Measurements from ENCODE around the gene ZWILCH.
"Not testable (repeated sequence)": the region's sequence is repeated elsewhere in the genome, so short reads cannot be mapped to it uniquely, and the experiment has no call there.

ZWILCH gene

DNA sequence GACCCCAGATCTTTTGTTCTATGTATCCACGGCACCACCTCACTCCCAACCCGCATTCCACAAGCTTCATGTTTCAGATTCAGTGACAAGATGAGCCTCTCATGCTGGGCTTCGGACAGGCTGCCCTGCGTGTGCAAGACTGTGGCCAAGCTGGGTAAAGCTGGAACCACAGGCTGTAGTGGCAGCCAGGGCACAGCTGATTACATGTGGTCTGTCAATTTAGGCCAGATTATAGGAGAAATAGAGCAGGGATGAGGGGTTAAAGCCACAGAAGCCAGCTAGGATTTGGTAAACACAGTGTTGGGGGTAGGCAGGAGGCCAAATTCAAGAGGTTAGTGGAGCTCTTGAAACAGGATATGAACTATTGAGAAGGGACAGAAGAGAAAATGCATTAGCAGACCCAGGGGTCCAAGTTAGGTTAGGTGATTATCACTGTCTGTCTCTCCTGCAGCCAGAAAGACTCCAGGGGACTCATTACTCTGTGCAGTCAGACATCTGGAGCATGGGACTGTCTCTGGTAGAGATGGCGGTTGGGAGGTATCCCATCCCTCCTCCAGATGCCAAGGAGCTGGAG lies 20.5 kb upstream of the ZWILCH start:
- FAIRE-seq (no peak), DNase-seq (ENCODE audit: extremely low spot score, insufficient read length, low read depth) (no peak)

DNA sequence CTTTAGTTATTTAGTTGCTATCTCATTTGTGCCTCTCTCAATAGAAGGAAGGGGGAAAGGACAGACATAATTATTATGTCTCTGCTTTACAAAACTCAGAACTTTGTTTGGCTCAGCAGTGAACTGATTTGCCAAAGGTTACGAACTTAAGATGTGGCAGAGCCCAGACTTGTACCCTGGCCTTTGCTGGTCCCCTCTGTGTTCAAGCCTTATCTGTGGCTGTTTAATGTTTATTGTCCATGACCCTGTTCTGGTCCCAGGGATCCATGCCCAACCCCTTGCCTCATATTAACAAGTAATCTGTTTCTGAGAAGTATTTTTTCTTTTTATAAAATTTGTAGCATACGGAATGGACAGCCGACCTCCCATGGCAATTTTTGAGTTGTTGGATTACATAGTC lies 18.2 kb upstream of the ZWILCH start:
- FAIRE-seq = no peak
- DNase-seq (ENCODE audit: extremely low spot score, insufficient read length, low read depth) = no peak

GRCh38 chr15:66488525-66488924 lies 16.6 kb upstream of the ZWILCH start:
- DNase-seq (ENCODE audit: extremely low spot score, insufficient read length, low read depth) = no peak
- no peak for FAIRE-seq

- no peak for DNase-seq (ENCODE audit: extremely low spot score, insufficient read length, low read depth)
- no peak for FAIRE-seq
Measured at GRCh38 chr15:66489179-66489791, 15.8 kb upstream of the ZWILCH start.

DNA sequence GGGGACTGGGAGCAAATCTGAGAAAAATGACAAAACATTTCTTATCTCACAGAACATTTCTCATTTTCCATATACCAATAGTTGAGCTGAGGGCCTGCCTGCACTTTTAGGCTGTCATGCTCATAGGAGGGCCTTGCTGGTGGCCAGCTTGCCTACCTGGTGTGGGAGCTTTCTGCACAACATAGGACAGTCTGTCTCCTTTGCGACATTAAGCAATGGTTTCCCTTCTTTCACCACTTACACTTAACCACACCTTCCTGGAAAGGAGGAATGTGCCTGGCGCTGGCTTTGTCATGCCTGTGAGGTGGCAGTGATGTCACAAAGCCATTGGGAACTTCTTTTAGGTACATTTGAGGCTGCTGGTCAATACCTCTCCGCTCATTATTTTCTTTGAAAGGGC lies 13.3 kb upstream of the ZWILCH start:
- DNase-seq (ENCODE audit: extremely low spot score, insufficient read length, low read depth) (no peak), FAIRE-seq (no peak)

DNA sequence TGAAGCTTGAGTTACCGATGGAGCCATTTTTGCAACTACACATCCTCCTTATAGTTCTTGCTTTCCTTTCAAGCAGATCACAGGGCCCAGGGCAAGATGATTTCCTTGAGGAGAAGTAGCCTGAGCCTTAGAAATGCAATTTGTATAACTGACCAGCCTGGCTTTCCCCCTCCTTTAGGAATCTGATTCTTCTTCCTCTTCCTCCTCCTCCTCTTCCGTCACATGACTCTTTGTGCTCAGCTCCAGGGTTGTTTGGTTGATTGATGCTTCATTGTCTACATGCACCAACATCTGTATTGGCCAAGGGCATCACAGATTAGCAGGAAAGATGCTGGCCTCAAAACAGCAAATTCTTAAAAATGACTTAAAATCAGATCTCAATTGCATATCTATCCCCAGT lies 10.9 kb upstream of the ZWILCH start:
- DNase-seq (ENCODE audit: extremely low spot score, insufficient read length, low read depth) (no peak), FAIRE-seq (no peak)

GRCh38 chr15:66496951-66497501 lies 8.1 kb upstream of the ZWILCH start:
- FAIRE-seq = no peak
- DNase-seq (ENCODE audit: extremely low spot score, insufficient read length, low read depth) = no peak

GRCh38 chr15:66497502-66498455 lies 7.3 kb upstream of the ZWILCH start, which contains the start of gene SNAPC5:
TSS of gene SNAPC5 (minus strand) at chr15:66497762. CDS start at chr15:66497731, 31 bp downstream.
- FAIRE-seq (peak; percentile 87), DNase-seq (ENCODE audit: extremely low spot score, insufficient read length, low read depth) (peak; percentile 78)

DNA sequence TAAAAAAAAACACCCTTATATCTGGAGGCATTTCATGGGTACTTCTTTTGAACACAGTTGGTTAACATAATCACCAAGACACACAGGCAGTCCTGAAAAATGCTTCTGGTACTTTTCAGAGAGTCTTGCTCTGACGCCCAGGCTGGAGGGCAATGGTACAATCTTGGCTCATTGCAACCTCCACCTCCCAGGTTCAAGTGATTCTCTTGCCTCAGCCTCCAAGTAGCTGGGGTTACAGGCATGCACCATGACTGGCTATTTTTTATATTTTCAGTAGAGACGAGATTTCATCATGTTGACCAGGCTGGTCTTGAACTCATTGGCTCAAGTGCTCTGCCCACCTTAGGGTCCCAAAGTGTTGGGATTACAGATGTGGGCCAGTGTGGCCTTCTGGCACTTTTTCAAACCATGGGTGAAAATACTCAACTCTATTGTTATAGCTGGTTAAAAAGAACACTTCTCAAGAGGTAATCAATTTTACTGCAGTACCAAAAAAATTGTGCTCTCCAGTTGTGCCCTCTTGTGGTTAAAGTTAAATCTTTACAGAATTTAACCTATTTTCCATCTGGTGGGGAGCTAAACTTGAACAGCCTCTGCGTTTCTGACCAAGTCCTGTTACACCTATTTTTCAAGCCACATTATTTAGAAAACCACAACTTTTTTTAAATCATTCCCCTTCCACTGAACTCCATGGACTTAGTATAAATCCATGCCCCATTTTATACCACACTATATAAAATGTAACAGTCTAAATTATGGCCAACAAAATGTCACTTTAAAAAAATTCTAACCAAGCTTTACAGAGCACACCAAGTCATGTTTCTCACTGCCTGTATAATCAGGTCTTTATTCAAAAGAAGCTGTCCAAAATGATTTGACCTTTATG lies 6.4 kb upstream of the ZWILCH start:
- FAIRE-seq (no peak), DNase-seq (ENCODE audit: extremely low spot score, insufficient read length, low read depth) (no peak)

DNA sequence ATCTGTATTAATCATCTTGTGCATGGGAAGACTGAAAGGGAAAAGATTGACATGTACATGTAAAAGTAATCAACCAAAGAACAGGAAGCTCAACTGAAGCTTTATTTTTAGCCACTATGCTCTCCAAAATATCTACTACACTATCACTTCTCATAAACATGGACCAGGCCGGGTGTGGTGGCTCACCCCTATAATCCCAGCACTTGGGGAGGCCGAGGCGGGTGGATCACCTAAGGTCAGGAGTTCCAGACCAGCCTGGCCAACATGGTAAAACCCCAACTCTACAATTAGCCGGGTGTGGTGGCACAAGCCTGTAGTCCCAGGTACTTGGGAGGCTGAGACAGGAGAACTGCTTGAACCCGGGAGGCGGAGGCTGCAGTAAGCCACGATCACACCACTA lies 4.8 kb upstream of the ZWILCH start:
- FAIRE-seq; DNase-seq (ENCODE audit: extremely low spot score, insufficient read length, low read depth): not testable (repeated sequence)

DNA sequence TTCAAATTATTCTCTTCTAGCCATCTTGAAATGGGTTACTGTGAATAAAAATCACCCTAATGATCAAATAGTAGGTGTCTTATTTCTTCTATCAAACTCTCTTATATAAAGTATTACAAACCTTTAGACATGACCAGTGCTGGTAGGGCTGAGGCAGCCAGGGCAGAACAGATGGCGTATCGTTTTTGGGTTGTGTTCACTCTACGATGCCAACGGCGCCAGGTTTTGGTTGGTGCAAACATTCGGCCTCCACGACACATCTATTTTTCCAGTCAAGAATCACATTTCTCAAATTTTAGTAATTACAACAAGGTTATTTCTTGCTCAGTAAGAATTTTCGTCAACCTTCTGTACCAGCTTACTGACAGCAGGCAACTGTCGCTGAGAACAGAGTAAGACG lies 2.6 kb upstream of the ZWILCH start:
- no peak for DNase-seq (ENCODE audit: extremely low spot score, insufficient read length, low read depth)
- no peak for FAIRE-seq

DNA sequence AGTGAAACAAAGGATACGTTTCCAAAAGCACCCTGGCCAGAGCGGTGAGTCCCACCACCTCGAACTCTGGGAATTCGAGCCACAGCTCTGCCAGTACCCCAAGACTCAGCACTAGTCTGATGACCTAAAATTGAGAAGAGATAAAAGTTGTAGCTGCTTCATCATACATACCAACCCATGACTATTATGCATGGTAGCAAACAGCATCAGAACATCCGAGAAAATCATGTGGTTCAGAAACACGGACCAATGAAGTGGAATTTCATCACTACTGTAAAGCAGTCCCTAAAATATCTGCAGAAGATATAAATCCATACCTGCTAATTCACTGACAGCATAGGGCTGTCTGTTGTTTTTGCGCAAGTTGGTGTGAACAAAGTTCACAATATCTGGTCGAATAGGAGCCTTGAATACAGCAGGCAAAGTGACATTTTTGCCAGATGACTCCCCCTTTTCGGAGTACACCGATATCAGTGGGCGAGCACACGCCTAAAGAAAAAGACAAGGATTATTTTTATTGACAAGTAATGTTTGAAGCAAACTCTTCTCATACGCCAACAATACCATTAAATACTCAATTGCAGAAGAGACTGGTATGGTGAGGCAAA lies 2.0 kb upstream of the ZWILCH start:
- DNase-seq (ENCODE audit: extremely low spot score, insufficient read length, low read depth); FAIRE-seq: not testable (repeated sequence)

- DNase-seq (ENCODE audit: extremely low spot score, insufficient read length, low read depth) = no peak
- FAIRE-seq = no peak
Measured at GRCh38 chr15:66503780-66504562, 1.2 kb upstream of the ZWILCH start.

DNA sequence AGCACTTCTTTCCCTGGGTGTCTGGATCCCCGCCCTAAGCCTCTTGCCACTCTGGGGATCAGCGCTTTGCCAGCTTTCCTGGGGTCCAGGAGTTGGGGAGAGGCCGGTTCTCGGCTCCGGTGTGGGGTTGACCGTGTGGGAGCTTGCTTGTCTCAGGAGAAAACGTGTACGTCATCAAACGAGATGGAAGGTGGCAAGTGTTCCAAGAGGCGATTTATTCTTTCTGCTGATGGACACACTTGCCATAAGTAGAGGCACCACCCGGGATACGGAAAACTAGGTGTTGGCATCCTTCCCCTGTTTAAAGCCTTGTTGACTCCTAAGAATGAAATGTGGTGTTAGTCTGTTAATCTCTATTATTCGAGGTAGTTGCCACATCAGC lies 295 bp downstream of the ZWILCH start:
- no peak for FAIRE-seq
- DNase-seq (ENCODE audit: extremely low spot score, insufficient read length, low read depth) = no peak

DNA sequence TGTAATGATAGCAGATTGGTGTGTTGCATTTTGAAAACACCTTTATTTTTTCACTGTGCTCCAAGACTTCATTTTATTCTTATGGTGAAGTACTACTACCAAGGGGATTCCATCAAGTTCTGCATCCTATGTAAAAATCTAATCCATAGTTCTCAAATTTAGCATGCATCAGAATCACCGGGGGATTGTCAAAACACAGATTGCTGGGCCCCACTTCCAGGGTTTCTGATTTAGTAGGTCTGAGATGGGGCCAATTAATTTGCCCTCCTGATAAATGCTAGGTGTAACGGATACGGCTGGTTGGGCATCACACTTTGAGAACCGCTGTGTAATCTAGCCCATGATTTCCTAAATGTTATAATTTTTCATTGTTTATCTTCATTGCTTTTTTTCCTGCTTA lies 692 bp downstream of the ZWILCH start:
- no peak for FAIRE-seq
- no peak for DNase-seq (ENCODE audit: extremely low spot score, insufficient read length, low read depth)

DNA sequence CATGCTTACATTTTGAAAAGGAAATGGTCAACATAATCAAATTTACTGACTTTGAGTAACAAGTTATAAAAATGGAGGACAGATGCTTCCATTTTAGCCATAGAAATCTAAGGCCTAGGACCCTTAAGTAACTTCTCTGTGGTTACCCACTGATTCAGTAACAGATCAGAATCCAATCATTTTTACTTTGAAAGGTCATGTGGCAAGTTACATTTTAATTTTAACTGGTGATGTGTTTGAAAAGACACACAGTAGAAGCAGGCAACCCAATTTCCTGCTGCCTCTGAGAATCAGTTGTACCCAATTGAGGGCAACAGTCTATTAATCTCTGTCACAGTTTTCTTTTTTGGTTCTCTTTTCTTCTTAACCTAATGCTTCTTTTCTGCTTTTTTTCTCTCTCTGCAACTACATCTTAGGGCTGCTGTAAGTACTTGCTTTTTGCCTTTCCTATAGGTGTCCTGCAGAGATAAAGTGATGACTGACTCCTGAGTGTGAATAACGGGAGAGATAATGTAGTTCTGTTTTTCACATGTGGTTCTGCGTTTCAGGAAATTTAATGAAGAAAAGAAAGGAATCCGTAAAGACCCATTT lies 3.3 kb downstream of the ZWILCH start:
- FAIRE-seq (peak; percentile 74), DNase-seq (ENCODE audit: extremely low spot score, insufficient read length, low read depth) (peak; percentile 3)

DNA sequence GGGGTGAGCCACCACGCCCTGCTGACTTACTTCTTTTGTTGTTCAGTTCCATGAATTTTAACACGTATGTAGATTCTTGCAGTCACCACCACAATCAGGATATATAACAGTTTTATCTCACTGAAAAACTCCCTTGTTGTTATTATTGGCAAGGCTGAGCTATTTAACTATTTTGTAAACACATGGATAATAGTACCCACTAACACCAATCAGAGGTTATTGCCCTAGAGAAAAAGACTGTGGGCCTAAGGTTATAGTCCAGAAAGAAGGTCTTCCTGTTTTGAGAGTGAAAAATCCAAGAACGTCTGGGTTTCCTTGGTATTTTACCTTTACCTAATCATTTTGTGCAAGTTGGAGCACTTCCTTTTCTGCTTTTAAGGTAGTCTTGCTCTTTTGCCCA lies 9.5 kb downstream of the ZWILCH start:
- FAIRE-seq = no peak
- DNase-seq (ENCODE audit: extremely low spot score, insufficient read length, low read depth) = no peak

DNA sequence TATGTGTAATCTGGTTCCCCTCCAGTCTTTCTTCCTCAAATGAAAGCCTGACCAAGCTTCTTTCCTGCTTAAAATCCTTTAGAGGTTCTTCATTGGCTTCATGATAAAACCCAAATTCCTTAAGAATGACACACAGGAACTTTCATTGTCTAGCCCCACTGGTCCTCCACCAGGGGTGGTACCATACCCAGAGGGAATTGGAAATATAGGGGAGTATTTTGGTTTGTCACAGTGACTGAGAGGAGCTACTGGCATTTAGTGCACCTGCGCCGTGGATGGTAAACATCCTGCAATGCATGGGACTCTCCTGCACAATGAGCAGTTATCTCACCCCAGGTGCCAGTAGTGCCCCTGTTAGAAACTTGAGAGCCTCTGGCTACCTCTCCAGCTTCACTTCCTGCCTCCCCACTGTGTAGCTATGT lies 10.8 kb downstream of the ZWILCH start:
- DNase-seq (ENCODE audit: extremely low spot score, insufficient read length, low read depth) (no peak), FAIRE-seq (no peak)
